Left lung (tissue), 10 donors: ENCODE measurements around the gene CWF19L1. TPM values are rescaled to one million over a fixed set of nuclear protein-coding genes. Genes with fewer than 3 reads are reported as not detected.
A peak's percentile ranks its signal among the peaks of the same experiment; 100 is the strongest.

Experiments
- ATAC-seq: fragments of 200-7000 bp; cut with Tn5 transposase; one replicate; pipeline ENCODE4 v1.9.1; 2020; ENCODE audit warnings: moderate library complexity
- DNase-seq, 4 donors: peaks; one replicate each; pipeline ENCODE4 v3.0.0-alpha.2; 2013 to 2020
- H3K27ac ChIP-seq, 2 donors: fragments of 200-600 bp; sonication (generic) in 1 of 2; one replicate each; pipeline versions ENCODE4 v1.5.0 to v1.8.0; 2020 to 2021
- H3K27me3 ChIP-seq, 2 donors: fragments of 200-600 bp; sonication (generic) in 1 of 2; one replicate each; pipeline versions ENCODE4 v1.5.0 to v1.8.0; 2020 to 2021
- H3K36me3 ChIP-seq, 2 donors: fragments of 200-600 bp; sonication (generic) in 1 of 2; one replicate each; pipeline versions ENCODE4 v1.5.0 to v1.8.0; 2020 to 2021
- H3K4me1 ChIP-seq, 2 donors: fragments of 200-600 bp; one replicate each; pipeline ENCODE4 v1.8.0; 2021
- H3K4me3 ChIP-seq, 2 donors: fragments of 200-600 bp; sonication (generic) in 1 of 2; one replicate each; pipeline versions ENCODE4 v1.5.0 to v1.8.0; 2020 to 2021; ENCODE audit warnings: mild to moderate bottlenecking in 1 of 2
- H3K9me3 ChIP-seq, 2 donors: fragments of 200-600 bp; sonication (generic) in 1 of 2; one replicate each; pipeline versions ENCODE4 v1.5.0 to v1.8.0; 2020 to 2021
- CTCF ChIP-seq, 2 donors: fragments of 200-600 bp; sonication (generic) in 1 of 2; IDR thresholded peaks; one replicate each; pipeline versions ENCODE4 v1.5.0 to v1.8.0; 2021; ENCODE audit warnings: antibody characterized with exemption in 2 of 2
- intact Hi-C, 2 donors: fragments of 100-400 bp; cut with DNase I; formaldehyde crosslinking; loops; one replicate each; pipeline versions ENCODE4 v1.11.2 to v1.14.2; 2022
- polyA plus RNA-seq, 6 donors: library from polyadenylated mRNA; unstranded; fragments of 120-200 nt; gene quantifications; one replicate each; pipeline ENCODE4 v1.2.1, GENCODE V29; 2013; ENCODE audit not compliant: insufficient read length in 6 of 6
- total RNA-seq, 2 donors: library from RNA; stranded (reverse); fragmentation: NEBNext Ultra II Directional; extraction: Animal tissue kit (Norgen Biotek cat#: 25700); gene quantifications; one replicate each; pipeline ENCODE4 v1.2.1, GENCODE V29; 2021
- donor health status: DM: no; HTN: yes; CAD: no.
- donor health status: DM: no; HTN: no; CAD: no.

The CWF19L1 gene
- total and polyA plus RNA-seq, 8 donors: 17.5 to 37.2 (median 33.2) TPM

- no peaks in the 10 kb centered on the region for H3K27me3 ChIP-seq
- no peak overlapping the region for H3K27ac ChIP-seq
- H3K36me3 ChIP-seq: peaks cover 0 to 83% of the 10 kb centered on the region in 2 donors
- H3K9me3 ChIP-seq: no peaks in the 10 kb centered on the region
- ATAC-seq (no peak), DNase-seq (no peak)
- no peak for TF ChIP-seq CTCF (IDR thresholded peaks at IDR 0.05)
- H3K4me1 ChIP-seq: peaks cover 0 to 18% of the 10 kb centered on the region in 2 donors
- H3K4me3 ChIP-seq: no peak overlapping the region
- intact Hi-C loops: no loop called here
These were observed 72.7 kb downstream of the CWF19L1 start for GRCh38 chr10:100194711-100195110.

GRCh38 chr10:100192350-100192749, 75.1 kb downstream of the CWF19L1 start:
- Histone ChIP-seq H3K4me3 (no peak overlapping the region), H3K4me1 (peaks cover under 1 to 24% of the 10 kb centered on the region in 2 donors), H3K27ac (peak overlapping the region in 1 of 2 donors; percentile 72), H3K36me3 (peaks cover 0 to 65% of the 10 kb centered on the region in 2 donors), H3K9me3 (no peaks in the 10 kb centered on the region), H3K27me3 (no peaks in the 10 kb centered on the region)
- no peak for TF ChIP-seq CTCF (IDR thresholded peaks at IDR 0.05)
- ATAC-seq (peak; percentile 54), DNase-seq (peak in 1 of 4 donors; percentile 1)
- intact Hi-C loops: no loop called here

GRCh38 chr10:100186253-100187212, 80.9 kb downstream of the CWF19L1 start:
- Histone ChIP-seq H3K4me3 (peak overlapping the region; percentile 86 to 88), H3K36me3 (peaks cover 0 to 35% of the 10 kb centered on the region in 2 donors), H3K9me3 (no peaks in the 10 kb centered on the region), H3K4me1 (peaks cover 15 to 53% of the 10 kb centered on the region in 2 donors), H3K27ac (peak overlapping the region; percentile 85 to 86), H3K27me3 (no peaks in the 10 kb centered on the region)
- peak in 3 of 4 donors; percentile 32 to 84 (median 40) for DNase-seq
- intact Hi-C loops: no loop called here
- ATAC-seq: peak; percentile 68
- no peak for TF ChIP-seq CTCF (IDR thresholded peaks at IDR 0.05)

- no peaks in the 10 kb centered on the region for H3K9me3 ChIP-seq
- peaks cover 15 to 61% of the 10 kb centered on the region in 2 donors for H3K4me1 ChIP-seq
- H3K27me3 ChIP-seq: no peaks in the 10 kb centered on the region
- H3K36me3 ChIP-seq: peaks cover 0 to 26% of the 10 kb centered on the region in 2 donors
- intact Hi-C loops: no loop called here
- H3K4me3 ChIP-seq: peak within 1 kb of the TSS; percentile 86 to 88
- DNase-seq (peak; percentile 90 to 99 (median 94)), ATAC-seq (peak; percentile 97)
- no peak for TF ChIP-seq CTCF (IDR thresholded peaks at IDR 0.05)
- H3K27ac ChIP-seq: peak within 1 kb of the TSS; percentile 85 to 86
These were observed 81.8 kb downstream of the CWF19L1 start, which contains the start of gene ERLIN1 for GRCh38 chr10:100185364-100186252. Gene ERLIN1, minus strand, starts transcription at chr10:100186029. Its CDS starts 403 bp downstream, at chr10:100185626.
